Caco-2 (cell line): ENCODE results near the gene GABRB3. TPM values are rescaled to one million over a fixed set of nuclear protein-coding genes. Genes with fewer than 3 reads are reported as not detected.

Source experiments
- BruUV-seq: library from RNA; stranded (reverse); fragments of 400-500 nt; replicated peaks from 2 replicates; lab custom pipeline; 2021; lab: Mats Ljungman, UMichigan
- CTCF ChIA-PET: fragments of 300-600 bp; sonication (Branson Sonifier 250); formaldehyde crosslinking; loops from one replicate; lab custom pipeline; 2022; ENCODE audit warnings: antibody characterized with exemption; lab: Charles Lee
- POLR2A ChIA-PET: fragments of 300-600 bp; sonication (Branson Sonifier 250); formaldehyde crosslinking; loops from one replicate; lab custom pipeline; 2022; ENCODE audit warnings: antibody characterized with exemption; lab: Charles Lee
- DNase-seq, 2 experiments: peaks; one replicate each; pipeline versions ENCODE4 v3.0.0 to v3.0.0-alpha.2; 2020 to 2022
- H3K27me3 ChIP-seq: replicated peaks from 2 replicates; pipeline ENCODE4 v1.6.0; 2011; ENCODE audit warnings: low read length; ENCODE audit not compliant: control insufficient read depth, insufficient read depth
- H3K36me3 ChIP-seq: 2 replicates; pipeline ENCODE4 v1.5.1; 2011; ENCODE audit warnings: low read length; ENCODE audit not compliant: control insufficient read depth, insufficient read depth
- H3K4me1 ChIP-seq: fragments of 250-450 bp; sonication (Bioruptor Pico); 2 replicates; pipeline ENCODE4 v1.5.1; 2020; ENCODE audit warnings: mild to moderate bottlenecking
- H3K4me3 ChIP-seq: 2 replicates; pipeline ENCODE4 v1.5.1; 2011; ENCODE audit warnings: low read depth, mild to moderate bottlenecking, control low read depth, low read length
- H3K9me3 ChIP-seq: fragments of 250-450 bp; sonication (Bioruptor Pico); 2 replicates; pipeline ENCODE4 v1.5.1; 2020; ENCODE audit warnings: mild to moderate bottlenecking, moderate library complexity
- H3K27ac Mint-ChIP-seq: one replicate; pipeline ENCODE4 v1.8.0; 2022; ENCODE audit warnings: mixed read lengths; ENCODE audit not compliant: unreplicated experiment
- H3K27me3 Mint-ChIP-seq: one replicate; pipeline ENCODE4 v1.8.0; 2022; ENCODE audit warnings: mixed read lengths; ENCODE audit not compliant: insufficient read depth, unreplicated experiment
- H3K36me3 Mint-ChIP-seq: one replicate; pipeline ENCODE4 v1.8.0; 2022; ENCODE audit warnings: mild to moderate bottlenecking, mixed read lengths; ENCODE audit not compliant: insufficient read depth, unreplicated experiment
- H3K4me1 Mint-ChIP-seq: one replicate; pipeline ENCODE4 v1.8.0; 2022; ENCODE audit warnings: low read depth, mixed read lengths; ENCODE audit not compliant: unreplicated experiment
- H3K4me3 Mint-ChIP-seq: one replicate; pipeline ENCODE4 v1.8.0; 2022; ENCODE audit warnings: mild to moderate bottlenecking, moderate library complexity, mixed read lengths; ENCODE audit not compliant: unreplicated experiment
- H3K9me3 Mint-ChIP-seq: one replicate; pipeline ENCODE4 v1.8.0; 2022; ENCODE audit warnings: mixed read lengths; ENCODE audit not compliant: unreplicated experiment
- intact Hi-C: fragments of 100-400 bp; cut with micrococcal nuclease; formaldehyde crosslinking; loops from one replicate; pipeline ENCODE4 v1.10.0; 2022; ENCODE audit not compliant: unreplicated experiment
- total RNA-seq: library from RNA; stranded (reverse); gene quantifications from 2 replicates; pipeline ENCODE4 v1.2.3, GENCODE V29; 2022
- TF ChIP-seq, protein P1 (sequence below), 2 experiments: fragments of 200-600 bp in 1 of 2; IDR thresholded peaks; 1 replicate in 1 of 2; 2 replicates in 1 of 2; pipeline versions ENCODE4 v1.5.1 to v1.8.0; 2011 to 2022; ENCODE audit warnings: antibody characterized with exemption in 1 of 2, control low read depth in 1 of 2, inconsistent platforms in 1 of 2, low read depth in 1 of 2, low read length in 1 of 2, mild to moderate bottlenecking in 1 of 2, moderate library complexity in 1 of 2; ENCODE audit not compliant: insufficient read depth in 1 of 2, severe bottlenecking in 1 of 2, unreplicated experiment in 1 of 2

GABRB3 gene
- total RNA-seq, 1 experiment from 2014 or later: not detected

DNA sequence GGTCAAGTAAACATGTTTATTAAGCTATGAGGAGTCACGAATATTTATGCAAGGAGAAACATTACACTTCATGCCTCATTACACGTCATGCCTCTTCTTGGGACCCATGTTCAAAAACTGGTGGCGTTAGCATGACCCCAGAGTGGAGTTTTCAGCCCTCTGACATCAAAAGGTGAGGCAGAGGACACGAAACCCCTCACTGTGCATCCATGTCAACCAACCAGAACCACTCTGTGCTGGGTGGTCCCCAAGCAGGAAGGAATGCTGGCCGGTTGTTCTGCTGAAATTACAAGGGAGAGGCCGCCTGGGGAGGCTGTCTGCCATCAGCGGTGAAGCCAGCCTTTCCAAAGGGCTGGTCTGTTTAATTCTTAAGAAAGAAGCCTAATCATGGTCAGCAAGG lies 83.4 kb downstream of the GABRB3 start:
- Histone ChIP-seq H3K9me3 (no peaks in the 10 kb centered on the region), H3K27me3 (no peaks in the 10 kb centered on the region), H3K4me3 (no peak overlapping the region), H3K4me1 (no peaks in the 10 kb centered on the region), H3K36me3 (no peaks in the 10 kb centered on the region)
- DNase-seq: no peak
- ChIA-PET POLR2A (no interaction called here), CTCF (no interaction called here)
- no peak overlapping the region for H3K27ac Mint-ChIP-seq
- no peaks in the 10 kb centered on the region for H3K36me3 Mint-ChIP-seq
- H3K4me1 Mint-ChIP-seq: no peaks in the 10 kb centered on the region
- H3K27me3 Mint-ChIP-seq: peaks cover 3% of the 10 kb centered on the region
- intact Hi-C loops: no loop called here
- H3K4me3 Mint-ChIP-seq: no peak overlapping the region
- peaks cover 9% of the 10 kb centered on the region for H3K9me3 Mint-ChIP-seq
- no TSS peak for BruUV-seq
- TF ChIP-seq, protein P1, sequence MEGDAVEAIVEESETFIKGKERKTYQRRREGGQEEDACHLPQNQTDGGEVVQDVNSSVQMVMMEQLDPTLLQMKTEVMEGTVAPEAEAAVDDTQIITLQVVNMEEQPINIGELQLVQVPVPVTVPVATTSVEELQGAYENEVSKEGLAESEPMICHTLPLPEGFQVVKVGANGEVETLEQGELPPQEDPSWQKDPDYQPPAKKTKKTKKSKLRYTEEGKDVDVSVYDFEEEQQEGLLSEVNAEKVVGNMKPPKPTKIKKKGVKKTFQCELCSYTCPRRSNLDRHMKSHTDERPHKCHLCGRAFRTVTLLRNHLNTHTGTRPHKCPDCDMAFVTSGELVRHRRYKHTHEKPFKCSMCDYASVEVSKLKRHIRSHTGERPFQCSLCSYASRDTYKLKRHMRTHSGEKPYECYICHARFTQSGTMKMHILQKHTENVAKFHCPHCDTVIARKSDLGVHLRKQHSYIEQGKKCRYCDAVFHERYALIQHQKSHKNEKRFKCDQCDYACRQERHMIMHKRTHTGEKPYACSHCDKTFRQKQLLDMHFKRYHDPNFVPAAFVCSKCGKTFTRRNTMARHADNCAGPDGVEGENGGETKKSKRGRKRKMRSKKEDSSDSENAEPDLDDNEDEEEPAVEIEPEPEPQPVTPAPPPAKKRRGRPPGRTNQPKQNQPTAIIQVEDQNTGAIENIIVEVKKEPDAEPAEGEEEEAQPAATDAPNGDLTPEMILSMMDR (IDR thresholded peaks at IDR 0.05; ENCODE audit: insufficient read depth in 1 of 2, low read depth in 1 of 2, low read length in 1 of 2, severe bottlenecking in 1 of 2, unreplicated experiment in 1 of 2): no peak

DNA sequence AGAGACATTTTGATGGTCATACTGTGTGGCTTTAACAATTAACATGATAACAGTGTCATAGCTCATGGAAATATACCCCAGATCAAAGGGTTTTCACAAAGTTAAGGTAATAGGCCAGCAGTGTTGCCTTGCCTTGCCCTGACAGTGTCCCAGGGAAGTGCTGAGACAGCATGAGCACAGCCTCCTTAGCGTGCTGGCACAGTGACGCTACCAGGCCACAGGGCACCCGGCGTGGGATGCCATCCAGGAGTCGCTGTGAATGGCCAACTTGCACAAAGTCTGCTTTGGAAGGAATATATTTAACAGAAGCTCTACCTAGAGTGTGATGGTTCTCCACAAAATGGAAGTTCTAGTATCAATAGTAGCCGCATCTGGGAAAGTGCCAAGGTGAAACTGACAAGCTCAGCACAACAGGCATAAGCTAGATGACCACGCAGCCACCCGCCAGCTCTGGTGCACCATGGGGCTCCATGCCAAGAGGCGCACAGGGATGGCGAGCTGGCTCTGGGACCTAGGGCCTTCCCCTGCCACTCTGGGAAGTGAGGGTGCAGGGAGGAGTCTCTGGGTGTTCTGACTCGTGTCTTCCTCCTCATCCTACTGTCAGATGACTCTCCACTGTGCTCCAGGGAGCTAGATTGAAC lies 86.2 kb downstream of the GABRB3 start:
- CTCF ChIA-PET: no interaction called here

DNA sequence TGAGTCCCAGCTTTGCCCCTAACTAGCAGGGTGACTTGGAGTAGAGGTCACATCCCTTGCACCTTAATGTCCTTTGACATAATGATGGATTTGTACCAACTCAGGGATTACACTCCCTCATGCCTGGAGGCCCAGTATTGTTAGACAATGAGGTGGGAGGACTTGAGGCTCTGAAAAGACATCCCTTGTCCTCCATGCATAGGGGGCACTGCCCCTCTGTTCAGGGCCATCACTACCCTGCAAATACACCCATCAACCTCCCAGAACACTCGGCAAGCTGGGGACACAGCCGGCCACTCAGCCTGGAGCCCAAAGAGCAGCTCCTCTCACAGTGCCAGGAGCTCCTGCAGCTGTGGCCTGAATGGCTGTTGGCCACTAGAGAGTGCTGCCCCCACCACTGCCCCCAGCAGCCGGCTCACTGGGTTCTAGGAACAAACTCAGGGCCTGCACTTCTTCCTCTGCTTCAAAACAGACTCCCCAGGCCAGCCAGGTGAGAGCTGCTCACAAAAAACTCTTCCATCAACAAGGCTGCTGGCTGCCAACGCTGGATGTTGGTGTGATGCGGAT lies 90.2 kb downstream of the GABRB3 start:
- no peaks in the 10 kb centered on the region for H3K4me1 Mint-ChIP-seq
- H3K27ac Mint-ChIP-seq: no peak overlapping the region
- DNase-seq: no peak
- CTCF ChIA-PET: no interaction called here
- peaks cover 9% of the 10 kb centered on the region for H3K9me3 Mint-ChIP-seq
- intact Hi-C loops: no loop called here
- H3K27me3 ChIP-seq: no peaks in the 10 kb centered on the region
- no peaks in the 10 kb centered on the region for H3K36me3 Mint-ChIP-seq
- no peaks in the 10 kb centered on the region for H3K9me3 ChIP-seq
- no peaks in the 10 kb centered on the region for H3K4me1 ChIP-seq
- no TSS peak for BruUV-seq
- TF ChIP-seq, protein P1 (IDR thresholded peaks at IDR 0.05; ENCODE audit: insufficient read depth in 1 of 2, low read depth in 1 of 2, low read length in 1 of 2, severe bottlenecking in 1 of 2, unreplicated experiment in 1 of 2): no peak
- H3K27me3 Mint-ChIP-seq: peaks cover 5% of the 10 kb centered on the region
- POLR2A ChIA-PET: no interaction called here
- no peak overlapping the region for H3K4me3 Mint-ChIP-seq
- no peaks in the 10 kb centered on the region for H3K36me3 ChIP-seq
- no peak overlapping the region for H3K4me3 ChIP-seq

More for the DNA sequence above, 86.2 kb downstream of the GABRB3 start:
- intact Hi-C loops: no loop called here
- H3K4me1 Mint-ChIP-seq: no peaks in the 10 kb centered on the region
- BruUV-seq: no TSS peak
- H3K36me3 Mint-ChIP-seq: no peaks in the 10 kb centered on the region
- DNase-seq: no peak
- H3K27ac Mint-ChIP-seq: no peak overlapping the region
- H3K27me3 Mint-ChIP-seq: peaks cover 3% of the 10 kb centered on the region
- H3K4me3 Mint-ChIP-seq: no peak overlapping the region
- Histone ChIP-seq H3K9me3 (no peaks in the 10 kb centered on the region), H3K4me1 (no peaks in the 10 kb centered on the region), H3K27me3 (no peaks in the 10 kb centered on the region), H3K4me3 (no peak overlapping the region), H3K36me3 (no peaks in the 10 kb centered on the region)
- TF ChIP-seq, protein P1 (IDR thresholded peaks at IDR 0.05; ENCODE audit: insufficient read depth in 1 of 2, low read depth in 1 of 2, low read length in 1 of 2, severe bottlenecking in 1 of 2, unreplicated experiment in 1 of 2): no peak
- H3K9me3 Mint-ChIP-seq: peaks cover 9% of the 10 kb centered on the region
- POLR2A ChIA-PET: no interaction called here
